Islet precursor cell (in vitro differentiated cells): ENCODE measurements around the gene ARHGAP15.

Source experiments
- DNase-seq: peaks from one replicate; pipeline ENCODE4 v3.0.0-alpha.2; 2018

Gene ARHGAP15

DNA sequence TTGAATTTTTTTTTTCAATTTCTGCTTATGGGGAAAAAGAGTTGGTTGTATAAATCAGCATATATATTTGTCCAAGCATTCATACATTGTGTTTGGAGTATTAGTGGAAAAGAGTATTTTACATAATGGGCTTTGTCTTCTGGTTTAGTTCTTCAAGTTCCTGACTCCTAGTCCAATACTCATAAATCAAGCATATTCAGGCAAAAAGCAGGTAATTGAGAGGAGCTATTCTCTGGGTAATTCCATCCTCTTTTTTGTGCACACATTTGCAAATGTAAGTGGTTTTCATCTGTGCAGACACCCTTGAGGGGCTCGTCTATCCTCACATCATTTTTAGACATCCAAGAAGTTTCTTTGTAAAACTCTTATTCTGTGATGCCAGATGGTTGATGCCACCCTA lies 337.2 kb downstream of the ARHGAP15 start:
- DNase-seq, result no peak

DNA sequence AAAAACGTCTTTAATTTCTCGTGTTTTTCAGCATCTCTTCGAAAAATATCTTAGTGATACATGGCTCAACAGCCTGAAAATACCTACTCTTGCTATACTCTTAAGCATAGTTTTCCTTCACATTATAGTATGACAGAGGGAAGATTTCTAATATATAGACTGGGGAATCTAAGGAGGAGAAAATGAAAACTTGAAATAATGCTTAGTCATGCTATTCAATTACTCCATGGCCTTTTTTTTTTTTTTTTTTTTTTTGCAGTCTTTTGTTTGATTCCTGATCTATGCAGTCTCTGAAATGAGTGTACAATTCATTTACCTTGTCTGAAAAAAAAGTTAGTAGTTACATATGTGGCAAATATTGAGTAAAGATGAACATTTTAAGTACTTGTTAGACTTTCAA lies 337.8 kb downstream of the ARHGAP15 start:
- DNase-seq, result no peak

DNA sequence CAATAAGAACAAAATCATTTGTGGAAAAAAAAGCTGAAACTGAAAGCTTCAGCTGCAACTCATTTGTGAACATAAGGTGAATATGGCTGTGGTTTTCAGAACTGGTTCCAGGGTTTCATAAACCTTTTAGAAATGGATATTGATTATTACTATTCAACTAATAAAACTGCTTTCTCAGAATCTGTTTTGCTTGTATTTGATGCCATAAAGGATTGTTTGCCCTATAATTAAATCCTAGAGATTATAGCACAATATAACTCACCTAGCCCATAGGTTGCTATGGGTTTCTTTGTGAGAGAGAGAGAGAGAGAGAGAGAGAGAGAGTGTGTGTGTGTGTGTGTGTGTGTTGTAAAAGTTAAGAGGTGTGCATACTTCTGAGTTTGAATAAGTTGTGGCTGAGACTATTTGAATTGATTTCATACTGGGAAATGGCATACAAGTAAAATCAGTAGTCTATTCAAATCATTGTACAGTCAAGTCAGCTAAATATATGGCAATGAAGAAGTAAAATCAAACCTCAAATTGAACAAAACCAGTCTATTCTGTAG lies 339.2 kb downstream of the ARHGAP15 start:
- no peak for DNase-seq

DNA sequence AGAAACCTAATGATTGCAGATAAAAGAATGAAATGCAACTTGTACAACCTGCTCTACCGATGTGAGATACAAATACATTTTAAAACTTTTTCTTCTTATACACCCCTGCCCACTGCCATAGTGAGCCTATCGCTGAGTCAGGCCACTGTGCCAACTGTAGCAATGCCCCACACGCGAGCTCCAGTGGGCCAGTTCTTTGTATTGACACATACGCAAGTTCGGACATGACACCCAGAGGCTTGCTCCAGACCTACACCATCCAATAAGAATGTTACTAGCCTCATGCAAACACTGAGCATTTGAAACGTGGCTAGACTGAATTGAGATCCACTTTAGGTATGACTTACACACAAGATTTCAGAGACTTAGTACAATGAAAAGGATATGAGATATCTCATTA lies 340.1 kb downstream of the ARHGAP15 start:
- DNase-seq, result no peak

DNA sequence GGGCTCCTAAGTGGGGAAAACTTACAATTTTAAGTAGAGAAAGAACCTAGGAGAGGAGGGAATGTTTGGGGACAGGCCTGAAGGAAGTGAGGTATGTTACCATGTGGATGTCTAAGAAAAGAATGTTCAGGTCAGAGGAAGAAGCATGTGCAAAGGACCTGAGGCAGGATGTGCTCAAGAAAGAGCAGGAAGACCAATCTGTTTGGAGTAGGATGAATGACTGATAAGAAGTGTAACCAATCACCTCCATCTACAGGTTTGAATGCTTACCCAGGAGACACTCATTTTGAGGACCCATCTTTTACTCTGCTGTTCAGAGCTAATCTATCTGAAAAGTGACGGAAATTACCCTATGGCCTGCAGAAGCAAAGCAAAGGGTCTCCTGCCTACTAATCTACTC lies 342.3 kb downstream of the ARHGAP15 start:
- no peak for DNase-seq

DNA sequence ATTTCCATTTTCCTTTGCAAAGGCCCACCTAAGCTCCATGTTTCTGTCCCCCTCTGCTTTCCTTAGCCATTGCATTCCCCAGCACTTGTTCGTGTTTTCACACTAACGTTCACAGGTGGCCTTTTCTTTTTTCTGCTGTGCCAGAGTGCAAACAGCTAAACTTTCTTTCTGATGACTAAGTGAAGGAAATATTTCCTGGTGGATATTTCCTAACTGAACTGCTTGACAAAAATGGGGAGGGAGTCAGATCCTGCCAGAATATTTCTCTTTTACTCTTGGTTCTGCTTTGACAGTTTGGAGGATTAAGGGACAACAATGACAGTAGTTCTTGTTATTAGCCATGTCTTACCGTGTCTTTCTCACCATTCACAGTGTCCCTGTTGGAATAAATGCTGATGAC lies 344.0 kb downstream of the ARHGAP15 start:
- no peak for DNase-seq

DNA sequence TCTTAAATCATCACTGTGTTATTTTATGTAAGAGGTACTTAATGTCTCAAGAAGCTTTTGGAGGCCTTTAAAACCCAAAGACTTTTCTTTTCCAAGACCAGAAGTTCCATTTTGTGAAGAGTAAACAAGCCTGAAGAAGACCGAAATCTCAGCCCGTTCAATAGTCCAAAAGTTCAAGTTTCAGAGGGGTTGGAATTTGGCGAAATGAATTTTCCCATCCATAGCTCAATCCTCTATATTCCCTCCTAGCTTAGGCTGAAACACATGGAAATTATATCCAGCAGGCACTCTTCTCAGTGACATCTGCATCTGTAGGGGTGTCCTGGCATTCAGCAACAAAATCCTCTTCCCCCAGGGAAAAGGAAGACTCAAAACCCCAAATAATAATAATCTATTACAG lies 344.6 kb downstream of the ARHGAP15 start:
- no peak for DNase-seq

DNA sequence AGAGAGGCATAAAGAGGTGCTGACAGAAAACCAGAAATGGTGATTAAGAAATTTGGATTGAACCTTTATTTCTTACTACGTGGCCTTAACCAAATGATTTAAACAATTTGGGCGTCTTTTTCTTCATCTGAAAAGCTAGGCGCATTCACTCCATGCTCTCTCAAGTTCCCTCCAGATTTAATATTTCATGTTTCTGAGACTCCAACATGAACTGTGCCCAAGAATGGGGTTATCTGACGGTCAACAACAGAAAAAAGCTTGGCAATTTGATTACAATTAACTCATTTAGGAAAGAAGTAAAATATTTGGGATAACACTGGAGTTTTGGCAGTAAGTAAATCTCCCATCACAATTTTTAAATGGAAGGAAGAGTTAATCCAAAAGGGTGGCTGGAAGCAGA lies 345.4 kb downstream of the ARHGAP15 start:
- DNase-seq, result no peak

DNA sequence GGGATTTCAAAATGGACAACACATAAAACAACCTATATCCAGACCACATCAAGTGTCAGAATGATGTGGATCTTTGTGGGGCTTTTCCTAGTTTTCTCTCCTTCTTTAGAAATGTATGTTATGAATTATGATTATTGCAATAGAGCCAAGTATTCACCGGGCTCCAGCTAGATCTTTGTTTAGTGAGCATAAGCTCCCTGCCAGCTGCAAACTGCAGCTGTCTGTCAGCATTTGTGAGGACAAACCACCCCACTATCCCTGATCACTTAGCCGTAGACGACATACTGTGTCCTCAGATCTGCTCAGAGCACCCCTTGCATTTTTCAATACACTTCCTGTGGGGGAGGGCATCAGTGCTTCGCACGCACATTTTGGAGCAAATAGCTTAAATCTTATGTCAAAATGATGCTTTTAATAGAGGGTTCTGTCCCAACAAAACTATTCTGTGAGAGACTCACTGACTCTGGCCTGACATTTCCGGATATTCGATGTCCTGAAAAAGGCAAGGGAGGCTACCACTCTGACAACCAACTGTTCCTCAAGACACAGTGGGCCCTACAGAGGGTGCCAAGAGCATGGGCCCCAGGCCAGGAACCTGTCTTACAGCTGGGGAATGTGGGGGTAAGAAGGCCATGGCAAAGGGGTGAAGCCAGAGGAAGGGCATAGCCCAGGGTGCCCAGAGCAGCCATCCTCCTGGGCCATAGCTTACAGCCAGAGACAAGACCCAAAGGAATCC lies 346.0 kb downstream of the ARHGAP15 start:
- no peak for DNase-seq

DNA sequence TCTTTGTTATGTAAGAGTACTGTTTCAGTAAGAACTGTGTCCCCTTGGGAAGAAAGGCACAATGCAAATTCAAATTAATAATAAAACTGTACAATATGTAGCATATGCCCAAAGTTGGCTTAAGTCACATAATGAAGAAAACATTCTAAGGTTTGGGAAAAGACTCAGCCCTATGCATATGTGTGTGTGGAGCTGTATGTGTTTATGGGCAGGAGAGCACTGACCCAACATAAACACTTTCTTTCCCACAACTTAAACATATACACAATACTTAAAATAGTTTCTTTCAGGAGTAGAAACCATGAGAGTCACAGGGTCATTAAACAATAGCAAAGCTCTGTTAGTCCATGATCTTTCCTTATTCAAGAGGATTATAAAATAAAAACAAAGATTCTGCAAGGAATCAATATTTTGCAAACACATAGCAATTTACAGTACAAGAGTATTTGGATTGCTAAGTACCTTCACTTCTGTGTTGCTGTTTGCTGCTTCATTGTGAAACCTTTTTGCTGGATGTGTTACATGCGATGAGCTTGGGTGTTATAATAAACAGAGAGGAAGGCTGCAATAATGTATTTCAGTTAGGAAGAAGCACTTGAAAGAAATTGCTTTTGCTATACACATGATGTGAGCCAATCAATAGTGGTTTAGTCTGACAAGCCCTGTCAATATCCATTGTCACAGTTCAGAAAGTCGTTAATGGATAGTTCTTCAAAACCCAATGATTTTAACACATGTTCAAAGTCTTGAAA lies 347.3 kb downstream of the ARHGAP15 start:
- DNase-seq, result no peak

DNA sequence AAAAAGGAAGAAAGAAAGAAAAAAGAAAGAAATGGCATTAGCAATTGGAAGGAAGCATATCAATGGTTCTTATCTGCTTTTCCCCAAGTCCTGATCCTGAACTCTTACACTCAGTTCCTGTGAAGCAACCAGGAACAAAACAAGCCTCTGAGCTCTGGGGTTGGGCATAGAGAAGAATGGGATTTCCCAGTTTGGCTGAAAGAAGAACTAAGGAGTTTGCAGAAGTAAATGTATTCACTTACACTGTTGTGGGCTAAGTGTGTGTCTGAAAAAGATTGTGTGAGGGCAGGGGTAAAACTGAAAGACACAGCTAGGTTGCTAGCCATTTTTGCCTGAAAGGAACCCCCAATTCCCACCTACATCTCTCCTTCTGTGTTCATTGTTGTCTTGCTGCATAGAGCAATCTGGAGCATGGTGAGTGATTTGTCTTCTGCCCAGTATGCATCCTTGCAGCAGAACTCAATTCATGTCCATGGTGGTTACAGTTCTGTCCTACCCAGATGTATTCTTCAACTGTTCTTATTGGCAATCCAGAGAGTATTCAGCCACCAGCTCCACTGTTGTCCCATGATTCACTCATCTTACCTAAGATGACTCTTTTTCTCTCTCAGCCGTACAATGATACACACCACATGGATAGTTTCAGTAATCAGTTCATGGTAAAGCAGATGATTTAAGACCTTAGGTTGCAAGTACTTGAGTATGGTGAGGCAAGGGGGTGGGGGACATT lies 348.7 kb downstream of the ARHGAP15 start:
- no peak for DNase-seq

DNA sequence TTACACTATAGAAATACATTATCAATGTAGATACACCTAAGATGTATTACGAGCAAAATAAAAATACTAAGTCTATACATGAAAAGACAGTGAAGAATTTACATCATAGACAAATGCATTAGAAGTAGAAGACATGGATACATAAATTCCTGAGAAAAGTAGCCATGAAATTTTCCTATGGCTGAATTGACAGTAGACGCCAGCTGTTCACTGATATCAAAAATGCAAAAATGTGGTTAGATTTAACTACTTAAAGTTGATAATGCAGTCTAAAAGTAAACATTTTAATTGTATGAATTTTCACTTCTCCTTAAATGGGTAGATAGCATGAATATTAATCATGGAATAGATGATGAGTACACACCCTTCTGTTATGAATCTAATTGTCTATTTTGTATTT lies 350.9 kb downstream of the ARHGAP15 start:
- no peak for DNase-seq

DNA sequence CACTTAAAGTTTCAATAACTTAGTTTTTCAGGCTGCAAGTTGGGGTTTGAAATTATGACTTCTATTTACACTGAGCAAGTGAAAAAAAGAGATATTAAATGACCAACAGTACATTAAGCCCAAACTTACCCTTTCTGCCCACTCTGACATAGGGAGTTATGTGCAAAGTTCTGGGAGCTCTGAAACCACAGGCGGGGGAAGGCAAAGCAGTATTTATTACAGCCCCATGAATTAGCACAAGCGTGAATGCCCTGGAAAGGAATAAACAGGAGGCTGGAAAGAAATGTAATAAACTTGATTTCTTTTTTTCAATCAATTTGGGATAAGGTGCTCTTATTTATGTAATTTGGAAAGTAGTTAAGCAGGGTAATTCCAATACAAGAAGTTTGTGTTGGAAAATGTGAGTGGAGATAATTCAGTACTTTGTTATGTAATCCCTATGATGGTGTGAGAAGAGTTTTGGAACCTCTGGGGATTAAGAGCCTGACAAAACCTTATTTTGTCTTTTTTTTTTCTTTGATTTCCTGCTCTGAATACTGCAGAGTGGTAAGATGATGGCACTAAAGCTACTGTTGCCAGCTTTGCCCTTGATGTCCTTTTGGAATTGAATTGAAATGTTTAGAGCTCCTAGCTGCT lies 351.5 kb downstream of the ARHGAP15 start:
- DNase-seq, result no peak

DNA sequence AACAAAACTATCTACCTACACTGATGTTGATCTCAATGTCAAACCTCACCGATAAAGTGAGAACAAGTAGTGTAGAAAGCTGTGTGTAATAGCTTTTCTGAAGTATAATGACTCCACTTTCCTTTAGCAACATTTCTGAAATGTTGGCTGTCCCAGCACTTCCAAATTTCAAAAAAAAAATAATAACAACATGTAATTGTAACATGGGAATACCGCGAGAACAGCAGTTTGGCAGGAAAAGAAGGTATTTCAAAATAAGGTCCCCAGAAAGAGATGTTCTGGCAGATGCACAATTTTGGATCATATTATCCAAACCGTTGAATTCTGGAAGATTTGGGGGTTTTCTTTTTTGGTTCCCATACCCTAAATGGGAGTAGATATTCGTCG lies 352.0 kb downstream of the ARHGAP15 start:
- no peak for DNase-seq

DNA sequence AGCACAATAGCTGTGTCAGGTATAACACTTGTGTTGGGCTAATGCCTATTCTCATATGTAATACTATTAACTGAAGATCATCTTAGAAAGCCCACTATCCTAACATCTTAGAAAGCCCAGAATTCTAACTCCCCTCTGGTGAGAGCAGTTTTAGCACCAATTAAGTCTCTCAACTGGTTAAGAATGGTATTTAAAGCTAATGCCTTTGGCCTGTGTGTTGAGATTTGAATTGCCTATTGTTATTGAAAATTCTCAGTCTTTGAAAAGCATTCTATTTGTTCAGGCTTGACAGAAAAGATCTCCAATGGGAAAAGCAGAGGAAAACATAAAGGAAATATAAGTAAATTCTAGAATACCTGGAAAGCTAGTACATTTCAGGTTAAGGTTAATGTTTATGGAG lies 352.5 kb downstream of the ARHGAP15 start:
- no peak for DNase-seq

DNA sequence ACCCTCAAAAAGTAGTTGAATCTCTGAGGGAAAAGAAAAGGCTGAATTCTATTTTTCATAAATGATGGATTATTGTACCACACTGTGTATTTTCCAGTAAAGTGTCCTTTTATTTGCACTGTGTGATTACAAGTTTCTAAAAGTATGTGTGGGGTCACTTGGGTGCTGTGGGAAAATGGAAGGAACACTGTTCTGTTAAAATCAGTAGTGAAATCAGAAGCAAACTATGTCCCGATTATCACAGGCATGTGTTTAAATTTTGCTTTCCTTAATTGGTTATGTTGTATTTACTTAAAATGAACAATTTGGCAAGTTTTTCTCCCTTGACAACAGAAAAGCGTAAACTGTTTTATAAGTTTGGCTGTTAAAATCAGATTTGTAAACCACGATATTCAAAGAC lies 353.1 kb downstream of the ARHGAP15 start:
- no peak for DNase-seq

DNA sequence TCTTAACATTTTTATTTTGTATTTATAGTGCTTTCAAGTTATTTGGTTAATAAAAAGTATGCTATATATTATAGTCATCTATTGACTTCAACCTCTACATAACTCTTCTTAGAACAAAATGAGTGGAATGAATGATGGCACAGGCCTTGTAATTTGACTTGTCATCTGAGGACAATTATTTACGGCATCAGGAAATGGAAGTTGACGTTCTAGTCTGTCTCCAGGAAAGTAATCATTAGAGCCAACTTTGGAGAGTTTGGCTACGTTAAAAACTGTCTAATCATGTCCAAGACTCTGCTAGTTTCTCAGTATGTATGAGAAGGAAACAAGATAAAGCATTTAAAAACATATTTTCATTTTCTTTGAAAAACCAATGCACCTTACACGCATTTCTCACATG lies 353.6 kb downstream of the ARHGAP15 start:
- no peak for DNase-seq

DNA sequence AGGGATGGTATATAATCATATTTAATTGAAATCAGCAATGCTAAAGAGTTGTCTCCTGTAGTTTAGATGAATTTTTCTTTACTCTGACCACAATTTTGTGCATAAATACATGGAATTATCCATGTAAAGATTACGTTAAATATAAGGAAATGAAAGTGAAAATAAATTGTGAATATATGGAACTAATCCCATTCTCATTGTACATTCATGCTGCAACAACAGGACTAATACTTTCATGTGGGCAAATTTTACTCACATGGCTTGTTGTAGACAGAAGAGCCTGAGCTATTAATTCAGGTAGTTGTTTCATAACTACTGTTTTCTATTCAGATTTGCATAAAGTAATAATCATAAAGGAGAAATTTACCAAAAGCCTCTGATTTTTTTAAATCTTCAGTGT lies 357.8 kb downstream of the ARHGAP15 start:
- no peak for DNase-seq

DNA sequence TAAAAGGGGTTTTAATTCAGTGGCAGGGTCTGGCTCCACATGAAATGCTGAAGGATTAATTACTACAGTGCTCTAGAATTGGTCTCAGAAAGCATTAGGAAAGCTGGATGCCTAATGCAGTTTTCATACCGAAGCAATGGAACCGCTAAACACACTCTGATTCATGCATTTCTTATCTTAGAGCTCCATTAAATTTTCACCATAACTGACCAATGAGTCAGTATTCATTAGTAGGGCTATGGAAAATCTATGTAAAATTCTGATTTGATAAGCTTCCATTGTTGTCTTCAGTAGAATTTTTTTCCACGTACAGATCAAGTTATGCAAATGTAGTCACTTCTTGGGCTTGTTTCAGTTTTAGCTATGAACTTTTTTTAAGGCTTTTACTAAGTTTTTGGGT lies 359.9 kb downstream of the ARHGAP15 start:
- DNase-seq, result no peak

DNA sequence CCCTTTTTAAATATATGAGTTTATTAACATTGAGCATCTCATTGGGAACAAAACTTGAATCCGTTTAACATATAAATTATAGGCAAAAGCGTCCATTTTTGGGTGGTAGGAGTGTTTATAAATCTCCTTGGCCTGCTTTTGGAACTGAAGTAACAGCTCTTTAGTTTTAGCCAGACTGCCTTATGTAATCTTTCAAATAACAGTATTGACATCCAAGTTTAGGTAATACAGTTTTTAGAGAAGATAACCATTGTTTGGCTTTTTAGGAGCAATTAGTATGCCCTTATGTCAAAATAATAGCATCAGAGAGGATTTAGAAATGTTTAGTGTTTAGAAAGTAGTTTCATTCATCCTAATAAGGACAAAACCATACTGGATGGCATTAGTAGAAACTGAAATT lies 361.9 kb downstream of the ARHGAP15 start:
- DNase-seq, result no peak

DNA sequence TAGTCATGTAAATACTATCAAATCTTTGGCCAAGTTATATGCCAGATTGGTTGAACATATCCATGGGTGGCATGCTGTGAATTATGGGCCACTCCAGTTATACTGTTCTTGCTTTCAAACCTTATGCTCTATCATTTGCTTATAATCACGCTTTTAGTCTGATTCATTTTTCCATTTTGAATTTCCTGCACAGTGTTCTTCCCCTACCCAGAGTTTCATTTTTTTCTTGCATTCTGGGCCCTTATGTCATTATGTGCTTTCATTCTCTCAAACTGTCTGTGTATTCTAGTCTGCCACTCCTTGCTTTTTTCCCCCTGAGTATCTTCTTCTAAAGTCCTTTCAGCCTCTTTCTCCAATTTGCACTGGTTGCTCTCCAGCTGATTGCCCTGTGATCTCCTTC lies 364.1 kb downstream of the ARHGAP15 start:
- no peak for DNase-seq

DNA sequence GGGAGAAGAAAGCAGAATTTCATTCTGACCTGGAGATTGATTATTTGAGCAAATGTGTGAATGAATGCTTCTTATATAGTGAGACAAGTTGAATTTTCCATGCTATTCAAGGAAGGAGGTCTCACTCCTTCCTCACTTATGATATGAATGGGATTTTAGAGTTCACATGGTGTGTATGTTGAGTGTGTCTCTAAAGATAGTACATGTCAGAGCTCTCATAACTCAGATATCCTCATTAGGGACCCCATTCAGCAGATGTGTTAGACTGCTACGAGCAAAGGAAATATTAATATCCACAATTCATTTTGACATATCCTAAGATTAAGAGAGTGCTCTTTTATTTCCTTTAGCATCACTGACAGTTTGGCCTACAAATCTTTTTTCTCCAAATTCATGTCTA lies 368.5 kb downstream of the ARHGAP15 start:
- no peak for DNase-seq

DNA sequence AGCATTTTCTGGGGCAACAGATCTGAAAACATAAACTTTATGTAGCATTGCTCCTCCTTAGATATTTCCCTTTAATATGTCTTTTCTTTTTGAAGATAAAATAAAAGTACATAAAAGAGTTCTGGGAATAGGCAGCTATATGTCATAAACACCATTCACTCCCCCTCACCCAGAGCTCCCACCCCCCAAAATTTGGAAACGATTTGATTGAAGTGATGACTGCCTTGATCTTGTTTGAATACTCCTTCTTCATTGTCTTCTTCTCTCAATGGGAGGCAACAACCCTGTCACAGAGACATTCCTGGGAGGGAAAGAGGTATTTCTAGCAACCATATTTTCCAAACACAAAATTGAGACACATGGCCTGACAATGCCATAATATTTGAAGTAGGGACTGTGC lies 369.3 kb downstream of the ARHGAP15 start:
- no peak for DNase-seq
